ENCODE data around the gene GFER.

GRCh38 chr16:1947369-1947670 is 36.7 kb upstream of the GFER start:
- TF ChIP-seq CTCF (IDR thresholded peaks at IDR 0.05; ENCODE audit: low read depth, low read length, missing input control) (no peak), SP1 (IDR thresholded peaks at IDR 0.05) (no peak), NR2F2 (IDR thresholded peaks at IDR 0.05) (no peak), REST (IDR thresholded peaks at IDR 0.05) (no peak), TAF1 (conservative IDR thresholded peaks at IDR 0.05) (no peak), FOXA2 (IDR thresholded peaks at IDR 0.05) (no peak), FOXA1 (IDR thresholded peaks at IDR 0.05) (no peak)
